H9 (cell line): ENCODE measurements around the gene RGS6. TPM values are rescaled to one million over a fixed set of nuclear protein-coding genes. Genes with fewer than 3 reads are reported as not detected.

Experiments used
- DNase-seq: peaks from one replicate; pipeline ENCODE4 v3.0.0-alpha.2; 2017
- H2AFZ ChIP-seq: one replicate; pipeline ENCODE4 v1.6.1; 2013; ENCODE audit warnings: mild to moderate bottlenecking, low read length, control low read depth, moderate library complexity
- H2AK5ac ChIP-seq: 2 replicates; pipeline ENCODE4 v1.6.1; 2013; ENCODE audit warnings: low read length, control low read depth, mixed read lengths; ENCODE audit not compliant: insufficient read length
- H2BK120ac ChIP-seq: one replicate; pipeline ENCODE4 v1.6.1; 2013; ENCODE audit warnings: low read depth, mild to moderate bottlenecking, low read length, control low read depth, inconsistent platforms; ENCODE audit not compliant: poor library complexity, severe bottlenecking
- H2BK12ac ChIP-seq: 2 replicates; pipeline ENCODE4 v1.6.1; 2013; ENCODE audit warnings: low read length, control low read depth, mixed read lengths, low read depth; ENCODE audit not compliant: insufficient read length
- H2BK15ac ChIP-seq: 2 replicates; pipeline ENCODE4 v1.6.1; 2013; ENCODE audit warnings: low read depth, low read length, control low read depth
- H2BK20ac ChIP-seq: one replicate; pipeline ENCODE4 v1.6.1; 2013; ENCODE audit warnings: low read depth, mild to moderate bottlenecking, low read length, control low read depth, inconsistent platforms; ENCODE audit not compliant: poor library complexity, severe bottlenecking
- H2BK5ac ChIP-seq: 2 replicates; pipeline ENCODE4 v1.6.1; 2013; ENCODE audit warnings: low read length, control low read depth, mixed read lengths; ENCODE audit not compliant: insufficient read length
- H3K14ac ChIP-seq: 2 replicates; pipeline ENCODE4 v1.6.1; 2013; ENCODE audit warnings: low read length, control low read depth; ENCODE audit not compliant: insufficient read depth
- H3K18ac ChIP-seq: 2 replicates; pipeline ENCODE4 v1.6.1; 2013; ENCODE audit warnings: low read depth, mild to moderate bottlenecking, mixed read lengths, low read length, control low read depth; ENCODE audit not compliant: insufficient read length
- H3K23ac ChIP-seq: 2 replicates; pipeline ENCODE4 v1.6.1; 2013; ENCODE audit warnings: low read length, control low read depth, mixed read lengths, low read depth; ENCODE audit not compliant: insufficient read length
- H3K23me2 ChIP-seq: 2 replicates; pipeline ENCODE4 v1.6.1; 2013; ENCODE audit warnings: low read depth, mild to moderate bottlenecking, mixed read lengths, low read length, control low read depth; ENCODE audit not compliant: insufficient read length, poor library complexity, severe bottlenecking
- H3K27ac ChIP-seq: 2 replicates; pipeline ENCODE4 v1.5.1; 2013; ENCODE audit warnings: low read length, control low read depth, mixed read lengths, low read depth; ENCODE audit not compliant: insufficient read length
- H3K27me3 ChIP-seq: 2 replicates; pipeline ENCODE4 v1.6.1; 2013; ENCODE audit warnings: low read length, control low read depth, inconsistent platforms; ENCODE audit not compliant: insufficient read depth
- H3K4ac ChIP-seq: 2 replicates; pipeline ENCODE4 v1.6.1; 2013; ENCODE audit warnings: low read depth, mild to moderate bottlenecking, control low read depth, inconsistent platforms, low read length, moderate library complexity
- H3K4me1 ChIP-seq: 2 replicates; pipeline ENCODE4 v1.6.1; 2013; ENCODE audit warnings: low read length, control low read depth, inconsistent platforms; ENCODE audit not compliant: insufficient read depth
- H3K4me2 ChIP-seq: 2 replicates; pipeline ENCODE4 v1.6.1; 2013; ENCODE audit warnings: low read length, control low read depth, mixed read lengths; ENCODE audit not compliant: insufficient read length, insufficient read depth
- H3K56ac ChIP-seq: 2 replicates; pipeline ENCODE4 v1.6.1; 2013; ENCODE audit warnings: low read depth, mild to moderate bottlenecking, mixed read lengths, low read length, control low read depth; ENCODE audit not compliant: insufficient read length
- H3K79me1 ChIP-seq: 2 replicates; pipeline ENCODE4 v1.6.1; 2013; ENCODE audit warnings: low read depth, mild to moderate bottlenecking, moderate library complexity, low read length, control low read depth, inconsistent platforms; ENCODE audit not compliant: insufficient read depth, poor library complexity, severe bottlenecking
- H3K79me2 ChIP-seq: 2 replicates; pipeline ENCODE4 v1.6.1; 2013; ENCODE audit warnings: low read length, control low read depth, inconsistent platforms; ENCODE audit not compliant: insufficient read depth
- H3K9ac ChIP-seq: 2 replicates; pipeline ENCODE4 v1.6.1; 2013; ENCODE audit warnings: low read length, control low read depth, mixed read lengths; ENCODE audit not compliant: insufficient read length; ENCODE audit errors: extremely low read depth
- H3K9me3 ChIP-seq: one replicate; pipeline ENCODE4 v1.6.1; 2013; ENCODE audit warnings: low read depth, low read length, inconsistent platforms; ENCODE audit not compliant: control insufficient read depth
- H3T11ph ChIP-seq: one replicate; pipeline ENCODE4 v1.6.1; 2013; ENCODE audit warnings: mild to moderate bottlenecking, low read length, control low read depth, inconsistent platforms
- H4K20me1 ChIP-seq: one replicate; pipeline ENCODE4 v1.6.1; 2013; ENCODE audit not compliant: control insufficient read depth, insufficient read length, insufficient read depth
- H4K5ac ChIP-seq: 2 replicates; pipeline ENCODE4 v1.6.1; 2013; ENCODE audit warnings: low read depth, mild to moderate bottlenecking, mixed read lengths, low read length, control low read depth; ENCODE audit not compliant: insufficient read length
- H4K8ac ChIP-seq: replicated peaks from 2 replicates; pipeline ENCODE4 v1.6.1; 2013; ENCODE audit warnings: low read length, control low read depth, mixed read lengths, low read depth; ENCODE audit not compliant: insufficient read length
- H4K91ac ChIP-seq: 2 replicates; pipeline ENCODE4 v1.6.1; 2013; ENCODE audit warnings: low read depth, mild to moderate bottlenecking, moderate library complexity, mixed read lengths, low read length, control low read depth; ENCODE audit not compliant: insufficient read length
- H3K27ac Mint-ChIP-seq, 3 experiments: 2 replicates in 2 of 3; 3 replicates in 1 of 3; pipeline ENCODE4 v1.8.0; 2020 to 2021; ENCODE audit warnings: mixed read lengths in 3 of 3, mild to moderate bottlenecking in 1 of 3, moderate library complexity in 1 of 3
- H3K27me3 Mint-ChIP-seq: 2 replicates; pipeline ENCODE4 v1.8.0; 2021; ENCODE audit warnings: low read depth, mild to moderate bottlenecking, moderate library complexity, mixed read lengths
- H3K36me3 Mint-ChIP-seq, 3 experiments: 2 replicates in 2 of 3; 3 replicates in 1 of 3; pipeline ENCODE4 v1.8.0; 2020 to 2021; ENCODE audit warnings: low read depth in 3 of 3, mixed read lengths in 3 of 3; ENCODE audit not compliant: insufficient read depth in 1 of 3
- H3K4me1 Mint-ChIP-seq, 2 experiments: 2 replicates each; pipeline ENCODE4 v1.8.0; 2020; ENCODE audit warnings: mixed read lengths in 2 of 2
- H3K4me3 Mint-ChIP-seq, 2 experiments: 2 replicates in 1 of 2; 3 replicates in 1 of 2; pipeline ENCODE4 v1.8.0; 2020 to 2021; ENCODE audit warnings: mild to moderate bottlenecking in 2 of 2, mixed read lengths in 2 of 2, moderate library complexity in 1 of 2
- H3K9me3 Mint-ChIP-seq, 2 experiments: 2 replicates in 1 of 2; 3 replicates in 1 of 2; pipeline ENCODE4 v1.8.0; 2020; ENCODE audit warnings: mild to moderate bottlenecking in 2 of 2, mixed read lengths in 2 of 2, moderate library complexity in 1 of 2
- WGBS: extraction: QIAGEN DNeasy Blood & Tissue Kit; methylation state at CpG from one replicate; pipeline ENCODE4 v1.1.7; 2013; ENCODE audit warnings: missing lambda C conversion rate, low lambda C conversion rate, mixed read lengths; ENCODE audit not compliant: insufficient read length; ENCODE audit errors: extremely low coverage; 5-methylcytosine and 5-hydroxymethylcytosine counted together
- total RNA-seq: library from RNA; stranded (reverse); gene quantifications from 2 replicates; pipeline ENCODE4 v1.2.1, GENCODE V29; 2021
- TF ChIP-seq, protein P1 (sequence below): fragments of 200-600 bp; sonication (generic); conservative IDR thresholded peaks from 3 replicates; pipeline ENCODE4 v1.8.0; 2021; ENCODE audit warnings: antibody characterized with exemption, mild to moderate bottlenecking

RGS6 gene
- total RNA-seq, 1 experiment from 2014 or later = 3.0 TPM

GRCh38 chr14:72573725-72574417, 641.6 kb downstream of the RGS6 start:
- no peak overlapping the region for H2AK5ac ChIP-seq
- Mint-ChIP-seq H3K9me3 (no peaks in the 10 kb centered on the region; a peak in 1 of 5 replicates), H3K27me3 (peaks cover 12% of the 10 kb centered on the region), H3K4me3 (no peak overlapping the region), H3K27ac (no peak overlapping the region), H3K4me1 (peaks cover 0 to 2% of the 10 kb centered on the region in 2 experiments; a peak in 1 of 4 replicates), H3K36me3 (no peaks in the 10 kb centered on the region; a peak in 1 of 7 replicates)
- H3K79me2 ChIP-seq = no peaks in the 10 kb centered on the region
- no peak overlapping the region for H3K18ac ChIP-seq
- no peak overlapping the region for H3K9ac ChIP-seq
- no peak overlapping the region for H3K27ac ChIP-seq
- no peak overlapping the region for H2BK15ac ChIP-seq
- no peak overlapping the region for H2BK120ac ChIP-seq
- no peak overlapping the region for H2BK5ac ChIP-seq
- H3K27me3 ChIP-seq = no peaks in the 10 kb centered on the region
- no peak overlapping the region for H3T11ph ChIP-seq
- no peak overlapping the region for H3K14ac ChIP-seq
- H2BK20ac ChIP-seq = no peak overlapping the region
- no peak overlapping the region for H4K5ac ChIP-seq
- no peak overlapping the region for H3K4me2 ChIP-seq
- no peak for DNase-seq
- no CpG with 5 or more reads among the region's 9 CpGs for WGBS
- no peak overlapping the region for H3K23ac ChIP-seq
- H3K9me3 ChIP-seq = no peaks in the 10 kb centered on the region
- no peak overlapping the region for H4K91ac ChIP-seq
- H3K56ac ChIP-seq = no peak overlapping the region
- no peaks in the 10 kb centered on the region for H4K20me1 ChIP-seq
- TF ChIP-seq, protein P1, sequence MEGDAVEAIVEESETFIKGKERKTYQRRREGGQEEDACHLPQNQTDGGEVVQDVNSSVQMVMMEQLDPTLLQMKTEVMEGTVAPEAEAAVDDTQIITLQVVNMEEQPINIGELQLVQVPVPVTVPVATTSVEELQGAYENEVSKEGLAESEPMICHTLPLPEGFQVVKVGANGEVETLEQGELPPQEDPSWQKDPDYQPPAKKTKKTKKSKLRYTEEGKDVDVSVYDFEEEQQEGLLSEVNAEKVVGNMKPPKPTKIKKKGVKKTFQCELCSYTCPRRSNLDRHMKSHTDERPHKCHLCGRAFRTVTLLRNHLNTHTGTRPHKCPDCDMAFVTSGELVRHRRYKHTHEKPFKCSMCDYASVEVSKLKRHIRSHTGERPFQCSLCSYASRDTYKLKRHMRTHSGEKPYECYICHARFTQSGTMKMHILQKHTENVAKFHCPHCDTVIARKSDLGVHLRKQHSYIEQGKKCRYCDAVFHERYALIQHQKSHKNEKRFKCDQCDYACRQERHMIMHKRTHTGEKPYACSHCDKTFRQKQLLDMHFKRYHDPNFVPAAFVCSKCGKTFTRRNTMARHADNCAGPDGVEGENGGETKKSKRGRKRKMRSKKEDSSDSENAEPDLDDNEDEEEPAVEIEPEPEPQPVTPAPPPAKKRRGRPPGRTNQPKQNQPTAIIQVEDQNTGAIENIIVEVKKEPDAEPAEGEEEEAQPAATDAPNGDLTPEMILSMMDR = no peak
- no peaks in the 10 kb centered on the region for H3K23me2 ChIP-seq
- H2AFZ ChIP-seq = no peak overlapping the region
- no peaks in the 10 kb centered on the region for H3K4me1 ChIP-seq
- no peak overlapping the region for H3K4ac ChIP-seq
- no peaks in the 10 kb centered on the region for H3K79me1 ChIP-seq
- no peak overlapping the region for H2BK12ac ChIP-seq
- no peak overlapping the region for H4K8ac ChIP-seq
